HG03442 (cell line): ENCODE measurements around the gene BAIAP2L1.

ENCODE experiments used
- ATAC-seq: cut with Tn5 transposase; IDR thresholded peaks from one replicate; pipeline ENCODE4 v1.9.1; 2021; ENCODE audit warnings: mild to moderate bottlenecking, moderate library complexity; ENCODE audit not compliant: unreplicated experiment

The BAIAP2L1 gene

DNA sequence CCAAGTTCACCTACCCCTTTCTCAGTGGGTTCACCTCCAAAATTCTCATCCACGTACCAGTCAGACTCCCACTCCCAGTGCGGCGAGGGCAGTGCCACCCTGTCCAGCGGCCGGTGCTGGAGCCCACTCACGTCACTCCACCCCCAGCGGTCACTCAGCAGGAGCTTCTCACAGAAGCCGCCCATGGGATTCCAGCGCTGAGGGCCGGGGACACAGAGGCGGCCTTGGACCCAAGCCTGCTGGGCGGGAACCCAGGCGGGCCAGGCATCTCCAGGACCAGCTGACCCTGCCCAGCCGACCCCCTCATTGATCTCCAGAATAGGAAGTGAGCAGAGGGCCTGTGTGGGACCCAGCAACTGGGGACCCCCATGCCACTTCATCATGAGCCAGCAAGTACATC, 156.0 kb downstream of the BAIAP2L1 start:
- ATAC-seq, result no peak

DNA sequence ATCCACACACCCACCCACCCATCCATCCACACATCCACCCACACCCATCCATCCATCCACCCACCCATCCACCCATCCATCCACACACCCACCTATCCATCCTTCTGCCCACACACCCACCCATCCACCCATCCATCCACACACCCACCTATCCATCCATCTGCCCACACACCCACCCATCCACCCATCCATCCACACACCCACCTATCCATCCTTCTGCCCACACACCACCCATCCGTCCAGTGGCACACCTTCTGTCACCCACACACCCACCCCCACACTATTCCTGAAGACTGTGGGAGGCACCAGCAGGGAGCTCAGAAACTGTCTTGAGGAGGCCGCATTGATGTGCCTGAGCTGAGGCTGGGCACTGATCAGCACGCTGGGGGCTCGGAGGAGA, 158.0 kb downstream of the BAIAP2L1 start:
- ATAC-seq, result no peak

DNA sequence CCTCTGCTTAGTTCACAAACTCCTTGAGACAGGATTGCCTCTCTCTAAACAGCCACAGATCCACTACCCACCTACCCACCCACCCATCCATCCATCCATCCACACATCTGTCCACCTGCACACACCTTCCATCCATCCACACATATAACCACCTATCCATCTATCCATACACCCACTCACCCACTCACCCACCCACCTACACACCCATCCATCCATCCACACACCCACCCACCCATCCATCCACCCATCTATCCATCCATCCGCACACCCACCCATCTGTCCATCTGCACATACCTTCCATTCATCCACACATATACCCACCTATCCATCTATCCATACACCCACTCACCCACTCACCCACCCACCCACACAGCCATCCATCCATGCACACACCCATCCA, 158.5 kb downstream of the BAIAP2L1 start:
- ATAC-seq, result no peak

DNA sequence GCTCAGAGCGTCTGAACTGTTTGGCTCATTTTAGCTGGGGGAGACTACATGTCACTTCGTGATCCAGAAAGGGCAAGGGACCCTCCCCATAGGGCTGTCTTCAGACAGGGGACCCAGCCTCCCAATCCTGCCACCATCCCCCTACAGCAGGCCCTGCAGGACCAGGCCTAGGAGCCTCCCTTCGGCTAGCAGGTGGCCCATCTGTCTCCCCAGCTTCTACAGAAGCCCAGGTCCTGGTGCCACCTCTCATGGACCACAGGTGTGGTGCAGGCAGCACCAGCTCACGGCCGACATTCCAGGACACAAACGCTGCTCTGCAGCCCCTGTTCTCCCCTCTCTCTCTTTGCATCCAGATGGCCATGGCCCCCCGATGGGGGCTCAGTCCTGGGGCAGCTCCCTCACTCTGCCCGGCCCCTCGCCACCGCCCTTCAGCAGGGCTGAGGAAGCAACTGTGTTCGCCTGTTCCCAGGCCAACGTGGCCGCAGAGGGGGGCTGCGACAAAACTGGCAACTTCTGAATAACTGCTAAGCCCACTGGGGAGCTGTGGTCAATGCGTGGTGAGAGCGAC, 159.1 kb downstream of the BAIAP2L1 start:
- no peak for ATAC-seq
